ENCODE results near the gene EVI5L.

Gene EVI5L

DNA sequence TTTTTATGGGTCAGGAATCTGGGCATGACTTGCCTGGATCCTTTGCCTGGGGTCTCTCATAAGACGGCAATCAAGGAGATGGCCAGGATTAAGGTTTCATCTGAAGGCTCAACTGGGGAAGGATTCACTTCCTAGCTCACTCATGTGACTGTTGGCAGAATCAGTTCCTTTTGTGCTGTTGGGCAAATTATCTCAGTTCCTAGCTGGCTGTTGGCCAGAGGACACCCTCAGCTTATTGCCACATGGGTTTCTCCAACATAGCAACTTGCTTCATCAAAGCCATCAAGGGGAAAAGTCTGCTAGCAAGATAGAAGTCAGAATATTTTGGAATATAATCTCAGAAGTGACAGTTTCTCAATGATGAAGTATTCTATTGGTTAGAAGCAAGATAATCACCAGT is 12.2 kb upstream of the EVI5L start:
- no peak for DNase-seq (ENCODE audit: low spot score)

DNA sequence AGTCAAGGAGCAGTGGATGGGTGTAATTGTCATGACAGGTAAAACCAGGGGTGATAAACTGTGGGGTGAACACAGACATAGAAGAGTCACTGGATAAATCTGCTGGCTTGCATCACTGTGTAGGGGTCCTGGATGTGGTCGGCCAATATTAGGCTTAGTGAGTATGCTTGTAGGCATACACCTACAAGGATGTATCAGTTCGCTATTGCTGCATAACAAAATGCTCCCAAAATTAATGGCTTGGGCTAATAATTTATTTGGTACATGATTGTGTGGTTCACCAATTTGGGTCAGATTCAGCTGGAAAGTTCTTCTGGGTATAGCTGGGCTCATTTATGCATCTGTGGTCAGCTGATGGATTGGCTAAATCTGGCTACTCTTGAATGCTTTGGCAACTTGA is 11.2 kb upstream of the EVI5L start:
- DNase-seq (ENCODE audit: low spot score), result no peak

DNA sequence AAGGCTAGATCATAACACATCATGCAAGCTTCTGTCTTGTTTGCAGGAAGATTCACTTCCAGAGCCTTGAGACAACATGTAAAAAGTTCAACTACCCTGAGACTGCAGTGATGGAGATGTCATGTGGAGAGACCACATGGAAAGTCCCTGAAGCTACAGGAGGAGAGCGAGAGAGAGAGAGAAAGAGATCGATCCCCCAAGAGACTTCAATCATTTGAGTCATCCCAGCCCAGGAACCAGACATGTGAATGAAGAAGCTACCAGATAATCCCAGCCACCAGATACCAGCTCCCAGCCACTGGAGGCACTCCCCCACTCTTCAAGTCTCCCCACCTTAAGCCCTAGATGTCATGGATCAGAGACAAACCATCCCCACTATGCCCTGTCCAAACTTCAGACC is 10.7 kb upstream of the EVI5L start:
- DNase-seq (ENCODE audit: low spot score), result no peak

DNA sequence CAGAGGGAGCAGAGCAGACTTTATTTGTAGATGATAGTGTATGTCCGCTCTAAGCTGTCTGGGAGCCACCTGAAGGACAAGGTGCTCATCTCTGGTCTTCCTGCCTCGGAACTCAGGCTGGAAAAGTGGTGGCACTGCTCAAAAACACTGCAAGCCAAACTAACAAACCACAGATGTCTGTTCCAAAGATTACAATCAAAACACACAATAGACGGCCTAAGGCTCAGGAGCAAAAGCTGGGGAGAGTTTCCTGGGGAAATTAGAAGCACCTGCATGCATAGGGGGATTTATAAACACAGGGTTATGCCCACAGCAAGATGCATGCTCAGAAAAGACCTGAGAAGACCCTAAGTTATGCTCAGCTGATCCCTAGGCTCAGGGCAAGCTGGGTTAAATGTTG is 9.4 kb upstream of the EVI5L start:
- no peak for DNase-seq (ENCODE audit: low spot score)

DNA sequence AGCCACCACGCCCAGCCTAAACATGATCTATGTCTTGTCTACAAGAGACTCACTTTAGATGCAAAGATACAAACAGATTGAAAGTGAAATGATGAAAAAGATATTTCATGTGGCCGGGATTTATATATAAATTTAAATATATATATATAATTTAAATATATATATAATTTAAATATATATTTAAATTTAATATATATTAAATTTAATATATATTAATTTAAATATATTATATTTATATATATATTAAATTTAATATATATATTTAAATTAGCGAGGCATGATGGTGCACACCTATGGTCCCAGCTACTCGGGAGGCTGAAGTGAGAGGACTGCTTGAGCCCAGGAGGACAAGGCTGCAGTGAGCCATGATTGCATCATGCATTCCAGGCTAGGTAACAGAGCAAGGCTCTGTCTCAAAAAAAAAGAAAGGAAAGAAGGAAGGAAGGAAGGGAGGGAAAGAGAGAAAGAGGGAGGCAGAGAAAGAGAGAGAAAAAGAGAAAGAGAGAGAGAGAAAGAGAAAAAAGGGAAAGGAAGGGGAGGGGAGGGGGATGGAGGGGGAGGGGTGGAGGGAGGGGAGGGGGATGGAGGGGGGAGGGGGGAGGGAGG is 7.0 kb upstream of the EVI5L start:
- DNase-seq (ENCODE audit: low spot score), result no peak

DNA sequence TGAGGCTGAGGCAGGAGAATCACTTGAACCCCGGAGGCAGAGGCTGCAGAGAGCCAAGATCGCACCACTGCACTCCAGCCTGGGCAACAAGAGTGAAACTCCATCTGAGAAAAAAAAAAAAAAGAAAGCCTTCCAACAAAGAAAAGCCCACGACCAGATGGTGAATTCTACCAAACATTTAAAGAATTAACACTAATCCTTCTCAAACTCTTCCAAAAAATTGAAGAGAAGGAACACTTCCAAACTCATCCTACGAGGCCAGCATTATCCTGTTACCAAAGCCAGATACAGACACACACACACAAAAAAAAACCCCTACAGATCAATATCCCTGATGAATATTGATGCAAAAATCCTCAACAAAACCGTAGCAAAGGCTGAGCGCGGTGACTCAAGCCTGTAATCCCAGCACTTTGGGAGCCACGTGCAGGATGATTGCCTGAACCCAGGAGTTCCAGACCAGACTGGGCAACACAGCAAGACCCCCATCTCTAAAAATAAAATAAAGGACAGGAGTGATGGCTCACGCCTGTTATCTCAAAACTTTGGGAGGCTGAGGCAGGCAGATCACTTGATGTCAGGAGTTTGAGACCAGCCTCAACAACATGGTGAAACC is 6.2 kb upstream of the EVI5L start:
- DNase-seq (ENCODE audit: low spot score), result no peak

DNA sequence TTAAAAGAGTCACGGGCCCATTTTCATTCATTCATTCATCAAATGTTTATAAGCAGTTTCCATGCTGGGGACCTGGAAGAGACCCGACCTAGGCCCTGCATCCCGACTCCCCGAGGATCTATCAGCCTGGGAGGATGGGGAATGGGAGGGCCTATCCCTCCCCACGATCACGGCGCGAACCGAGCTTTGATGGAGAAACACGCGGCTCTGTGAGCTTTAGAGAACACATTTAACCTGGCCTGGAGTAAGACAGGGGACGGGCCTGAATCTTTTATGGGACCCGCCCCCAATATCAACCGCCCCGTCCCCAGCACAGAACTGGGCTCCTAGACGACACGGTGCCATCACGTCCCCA is 875 bp upstream of the EVI5L start:
- DNase-seq (ENCODE audit: low spot score), result no peak

DNA sequence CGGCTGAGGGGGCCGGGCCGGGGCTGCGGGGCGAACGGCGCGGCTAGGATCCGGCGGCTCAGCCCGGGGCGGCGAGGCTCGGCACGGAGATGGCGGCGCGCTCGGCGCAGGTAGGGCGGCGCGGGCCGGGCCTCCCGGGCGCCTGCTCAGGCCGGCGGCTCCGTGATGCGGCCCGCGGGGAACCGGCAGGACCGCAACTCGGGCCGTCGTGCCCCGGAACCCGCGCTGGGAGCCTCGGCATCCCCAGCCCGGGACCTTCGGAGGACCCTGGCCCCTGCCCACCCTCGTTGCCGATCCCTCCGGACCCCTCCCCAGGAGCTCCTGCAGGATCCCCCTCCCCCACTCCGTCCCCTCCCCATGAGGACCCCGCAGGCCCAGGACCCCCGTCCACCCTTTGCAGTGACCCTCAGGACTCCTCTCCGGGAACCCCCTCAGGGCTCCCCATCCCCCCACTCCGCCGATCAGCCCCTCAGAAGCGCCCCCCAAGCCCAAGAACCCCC is 304 bp downstream of the EVI5L start:
- no peak for DNase-seq (ENCODE audit: low spot score)

DNA sequence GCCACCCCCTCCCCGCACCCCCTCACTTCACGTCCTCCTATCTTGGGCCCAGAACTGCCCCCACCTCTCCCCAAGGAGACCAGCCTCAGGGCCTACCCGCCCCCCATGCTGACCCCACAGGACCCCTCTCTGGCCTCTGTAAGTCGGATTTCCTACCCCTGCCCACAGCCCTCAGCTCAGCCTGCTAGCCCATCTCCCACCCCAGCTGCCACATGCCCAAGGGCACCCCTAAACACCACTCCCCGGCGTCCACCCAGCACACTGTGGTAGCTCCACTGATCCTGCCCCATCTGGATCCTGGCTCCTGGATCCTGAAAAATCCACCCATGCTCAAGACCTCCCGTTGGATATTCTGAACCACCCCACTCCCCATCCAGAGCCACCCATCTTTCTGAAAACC is 805 bp downstream of the EVI5L start:
- DNase-seq (ENCODE audit: low spot score), result no peak

DNA sequence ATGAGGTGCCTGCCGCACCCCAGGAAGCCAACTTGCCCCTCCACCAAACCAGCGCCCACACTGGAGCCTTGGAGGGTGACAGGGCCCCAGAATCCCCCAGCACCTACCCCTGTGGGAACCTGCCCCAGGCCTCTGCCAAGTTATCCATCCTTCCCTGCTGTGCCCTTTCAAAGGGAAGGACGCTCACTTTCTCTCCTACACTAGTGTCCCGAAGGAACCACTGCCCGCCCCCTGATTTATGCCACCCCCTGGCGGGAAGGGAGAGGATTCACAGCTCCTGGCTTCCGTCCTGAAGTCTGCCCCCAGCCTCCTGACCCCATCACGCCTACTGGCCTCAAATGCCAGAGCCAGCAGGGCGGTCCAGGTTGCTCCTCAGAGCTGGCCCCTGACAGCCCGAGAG is 1.4 kb downstream of the EVI5L start:
- no peak for DNase-seq (ENCODE audit: low spot score)

DNA sequence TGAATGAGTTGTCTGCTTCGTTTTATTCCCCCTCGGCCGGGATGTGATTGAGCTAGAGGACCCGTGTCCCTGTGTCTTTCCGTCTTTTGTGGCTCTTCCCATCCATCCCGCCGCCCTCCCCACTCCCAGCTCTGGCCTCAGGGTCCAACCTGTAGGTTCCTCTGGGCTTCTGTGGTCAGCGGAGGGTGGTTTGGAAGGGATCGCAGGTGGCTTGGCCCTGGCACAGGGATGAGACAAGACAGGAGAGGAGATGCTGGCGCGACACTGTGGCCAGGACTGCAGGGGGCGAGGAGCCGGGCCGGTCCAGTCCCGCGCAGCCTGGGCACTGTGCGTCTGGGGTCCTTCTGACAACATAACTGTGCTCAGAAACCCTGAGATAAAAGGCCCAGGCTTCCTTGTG is 2.0 kb downstream of the EVI5L start:
- DNase-seq (ENCODE audit: low spot score), result no peak

DNA sequence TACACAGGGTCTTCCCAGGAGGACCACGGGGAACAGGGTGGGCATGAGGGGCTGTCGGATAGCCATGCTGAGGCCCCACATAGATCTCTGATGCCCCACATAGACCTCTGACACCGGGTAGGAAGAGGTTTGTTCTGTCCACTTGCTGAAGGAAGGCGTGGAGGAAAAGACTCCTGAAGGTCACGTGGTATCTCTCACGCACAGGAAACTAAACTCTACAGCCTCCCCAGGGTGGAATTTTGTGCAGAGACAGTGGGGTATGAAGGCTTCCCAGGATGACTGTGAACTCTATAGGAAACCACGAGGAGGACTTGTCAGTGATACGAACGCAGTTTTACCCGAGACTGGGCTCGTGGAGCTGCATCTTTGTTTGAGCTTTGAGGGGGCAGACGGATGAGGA is 2.8 kb downstream of the EVI5L start:
- DNase-seq (ENCODE audit: low spot score), result no peak

DNA sequence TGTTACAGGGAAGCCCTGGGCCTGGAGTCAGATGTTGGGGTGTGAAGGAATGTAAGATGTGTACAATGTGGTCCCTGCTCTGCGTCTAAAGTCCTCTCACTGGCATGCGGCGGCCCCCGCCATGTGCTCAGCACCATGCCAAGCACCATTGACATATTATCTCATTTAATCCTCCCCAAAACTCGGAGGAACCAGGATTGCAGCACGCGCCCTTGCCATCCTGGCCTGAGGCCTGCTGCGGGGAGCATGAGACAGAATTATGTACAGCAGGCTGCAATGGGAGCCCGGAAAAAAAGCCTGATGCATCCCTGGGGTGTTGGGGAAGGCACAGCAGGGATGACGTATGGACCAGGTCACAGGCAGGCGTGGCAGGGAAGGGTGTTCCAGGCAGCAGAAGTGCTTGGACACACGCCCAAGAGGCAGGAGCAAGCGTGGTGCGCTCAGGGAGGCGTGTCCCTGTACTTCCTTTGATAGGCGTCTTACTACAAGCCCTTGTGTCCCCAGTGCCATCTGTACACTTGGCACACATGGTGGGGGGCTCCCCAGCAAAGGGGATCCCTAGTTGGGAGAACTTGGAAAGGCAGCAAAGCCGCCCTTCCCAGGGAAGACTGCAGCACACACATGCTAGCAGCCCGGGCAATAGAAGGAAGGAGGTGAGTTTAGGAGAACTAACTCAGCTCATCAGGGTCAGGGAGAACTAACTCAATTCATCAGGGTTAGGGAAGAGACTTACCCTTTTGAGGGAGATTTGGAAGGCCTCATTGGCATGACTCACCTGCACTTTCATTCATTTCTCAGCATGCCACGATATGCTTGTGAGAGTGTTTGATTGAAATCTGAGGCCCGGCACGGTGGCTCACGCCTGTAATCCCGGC is 3.4 kb downstream of the EVI5L start:
- DNase-seq (ENCODE audit: low spot score), result peak; percentile 64

DNA sequence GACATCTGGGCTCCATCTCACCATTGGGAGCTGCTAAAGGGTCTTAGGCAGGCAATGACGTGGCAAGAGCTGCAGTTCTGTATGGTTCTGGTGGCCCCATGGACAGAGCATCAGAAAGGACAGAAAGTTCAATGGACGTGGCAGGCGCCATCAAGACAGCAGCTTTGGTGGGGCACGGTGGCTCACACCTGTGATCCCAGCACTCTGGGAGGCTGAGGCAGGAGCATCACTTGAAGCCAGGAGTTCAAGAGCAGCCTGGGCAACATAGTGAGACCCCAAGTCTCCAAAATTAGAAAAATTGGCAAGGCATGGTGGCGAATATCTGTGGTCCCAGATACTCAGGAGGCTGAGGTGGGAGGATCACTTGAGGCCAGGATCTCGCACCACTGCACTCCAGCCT is 9.5 kb downstream of the EVI5L start:
- DNase-seq (ENCODE audit: low spot score), result no peak

DNA sequence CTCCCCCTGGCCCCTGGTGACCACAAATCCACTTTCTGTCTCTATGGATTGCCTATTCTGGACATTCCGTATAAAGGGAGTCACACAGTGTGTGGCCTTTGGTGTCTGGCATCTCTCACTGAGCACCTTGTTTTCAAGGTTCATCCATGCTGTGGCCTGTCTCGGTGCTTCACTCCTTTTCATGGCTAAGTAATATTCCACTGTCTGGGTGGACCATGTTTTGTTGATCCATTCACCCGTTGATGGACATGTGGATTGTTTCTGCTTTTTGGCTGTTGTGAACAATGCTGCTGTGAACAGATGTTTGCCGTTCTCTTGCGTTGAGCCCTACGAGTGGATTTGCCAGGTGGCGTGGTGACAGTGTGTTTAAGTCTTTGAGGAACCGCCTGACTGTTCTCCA is 10.6 kb downstream of the EVI5L start:
- no peak for DNase-seq (ENCODE audit: low spot score)

DNA sequence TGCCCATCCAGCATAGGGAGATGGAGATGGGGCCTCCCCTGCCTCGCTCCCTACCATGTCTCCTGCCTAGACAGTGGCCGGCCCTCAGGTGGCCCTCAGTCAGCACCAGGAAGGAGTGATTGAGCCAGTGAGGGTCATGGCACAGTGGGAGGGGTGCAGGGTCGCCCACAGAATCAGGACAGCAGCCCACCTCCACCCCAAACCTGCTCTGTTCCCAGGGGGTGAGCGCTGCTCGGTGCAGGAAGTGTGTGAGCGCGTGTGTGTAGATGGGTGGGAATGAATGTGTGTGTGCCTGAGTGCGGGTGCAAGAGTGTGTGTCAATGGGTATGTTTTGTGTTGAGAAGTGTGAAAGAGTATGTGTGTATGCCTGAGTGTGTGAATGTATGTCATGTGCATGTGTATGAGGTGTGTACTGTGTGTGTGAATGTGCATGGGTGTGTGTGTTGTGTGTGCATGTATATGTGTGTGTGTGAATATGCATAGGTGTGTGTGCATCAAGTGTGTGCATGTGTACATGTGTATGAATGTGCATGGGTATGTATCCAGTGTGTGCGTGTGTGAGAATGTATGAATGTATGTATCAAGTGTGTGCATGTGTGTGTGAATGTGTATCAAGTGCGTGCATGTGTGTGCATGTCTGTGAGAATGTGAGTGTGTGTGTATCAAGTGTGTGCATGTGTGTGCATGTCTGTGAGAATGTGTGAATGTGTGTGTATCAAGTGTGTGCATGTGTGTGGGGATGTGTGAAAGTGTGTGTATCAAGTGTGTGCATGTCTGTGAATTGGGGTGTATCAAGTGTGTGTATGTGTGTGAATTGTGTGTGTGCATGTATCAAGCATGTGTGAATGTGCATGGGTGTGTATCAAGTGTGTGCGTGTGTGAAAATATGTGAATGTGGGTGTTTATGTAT is 12.0 kb downstream of the EVI5L start:
- DNase-seq (ENCODE audit: low spot score), result no peak

DNA sequence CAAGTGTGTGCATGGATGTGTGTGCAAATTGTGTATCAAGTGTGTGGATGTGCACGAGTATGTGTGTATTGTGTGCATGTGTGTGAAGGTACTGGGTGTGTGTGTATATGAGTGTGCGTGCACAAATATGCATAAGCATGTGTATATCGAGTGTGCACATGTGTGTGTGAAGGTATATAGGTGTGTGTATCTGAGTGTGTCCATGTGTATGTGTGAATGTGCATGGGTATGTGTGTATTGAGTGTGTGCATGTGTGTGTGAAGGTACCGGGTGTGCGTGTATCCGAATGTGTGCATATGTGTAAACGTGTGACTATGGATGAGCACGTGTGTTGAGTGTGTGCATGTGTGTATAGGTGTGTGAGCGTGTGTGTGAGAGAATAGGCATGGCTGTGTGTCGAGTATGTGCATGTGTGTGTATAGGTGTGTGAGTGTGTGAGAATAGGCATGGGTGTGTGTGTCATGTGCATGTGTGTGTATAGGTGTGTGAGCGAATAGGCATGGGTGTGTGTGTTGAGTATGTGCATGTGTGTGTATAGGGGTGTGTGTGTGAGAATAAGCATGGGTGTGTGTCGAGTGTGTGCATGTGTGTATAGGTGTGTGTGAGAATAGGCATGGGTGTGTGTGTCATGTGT is 12.8 kb downstream of the EVI5L start:
- no peak for DNase-seq (ENCODE audit: low spot score)

DNA sequence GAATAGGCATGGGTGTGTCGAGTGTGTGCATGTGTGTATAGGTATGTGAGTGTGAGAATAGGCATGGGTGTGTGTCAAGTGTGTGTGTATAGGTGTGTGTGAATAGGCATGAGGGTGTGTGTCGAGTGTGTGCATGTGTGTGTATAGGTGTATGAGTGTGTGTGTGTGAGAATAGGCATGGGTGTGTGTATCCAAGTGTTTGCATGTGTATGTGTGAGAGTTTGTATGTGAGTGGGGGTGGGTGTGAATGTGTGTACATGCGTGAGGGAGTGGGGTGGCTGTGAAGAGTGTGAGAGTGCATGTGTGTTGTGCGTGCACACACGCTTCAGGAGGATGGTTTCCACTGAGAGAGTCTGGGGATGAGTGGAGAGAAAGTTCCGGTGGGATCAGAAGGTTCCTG is 13.5 kb downstream of the EVI5L start:
- no peak for DNase-seq (ENCODE audit: low spot score)

DNA sequence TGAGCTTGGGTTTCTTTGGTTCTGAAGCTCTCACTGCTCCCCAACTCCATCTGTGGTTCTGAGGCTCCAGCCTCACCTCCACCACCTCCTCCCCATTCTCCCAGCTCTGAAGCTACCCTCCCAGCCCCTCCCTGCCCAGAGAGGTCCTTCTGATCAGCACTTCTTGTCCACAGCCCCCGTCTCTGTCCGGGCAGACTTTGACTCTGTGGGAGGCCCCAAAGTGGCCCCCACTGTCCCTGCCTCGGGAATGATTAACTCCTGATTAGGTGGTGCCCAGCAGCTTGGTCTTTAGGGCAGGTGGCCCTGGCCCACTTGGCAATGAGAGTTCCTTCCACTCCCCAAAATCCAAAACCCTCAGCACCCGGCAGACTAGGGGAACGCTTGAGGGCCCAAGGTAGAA is 14.4 kb downstream of the EVI5L start:
- no peak for DNase-seq (ENCODE audit: low spot score)

DNA sequence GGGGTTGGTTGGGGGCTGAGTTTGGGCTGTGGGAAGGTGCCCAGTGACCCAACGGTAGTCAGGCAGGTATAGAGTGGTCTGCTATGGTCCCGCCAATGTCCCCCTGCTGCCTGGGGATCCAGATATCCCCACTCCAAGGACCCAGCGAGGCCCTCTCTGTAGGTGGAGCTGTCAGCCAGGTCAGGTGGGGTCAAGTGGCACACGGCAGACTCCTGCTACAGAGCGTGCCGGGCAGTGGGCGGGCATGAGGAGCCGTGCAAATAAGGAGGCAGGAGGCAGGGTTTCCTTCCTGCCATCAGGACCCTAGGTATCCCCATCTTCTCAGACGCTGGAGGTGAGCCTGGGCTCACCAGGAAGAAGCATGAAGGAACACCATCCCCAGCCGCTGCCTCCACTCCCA is 14.9 kb downstream of the EVI5L start:
- no peak for DNase-seq (ENCODE audit: low spot score)

DNA sequence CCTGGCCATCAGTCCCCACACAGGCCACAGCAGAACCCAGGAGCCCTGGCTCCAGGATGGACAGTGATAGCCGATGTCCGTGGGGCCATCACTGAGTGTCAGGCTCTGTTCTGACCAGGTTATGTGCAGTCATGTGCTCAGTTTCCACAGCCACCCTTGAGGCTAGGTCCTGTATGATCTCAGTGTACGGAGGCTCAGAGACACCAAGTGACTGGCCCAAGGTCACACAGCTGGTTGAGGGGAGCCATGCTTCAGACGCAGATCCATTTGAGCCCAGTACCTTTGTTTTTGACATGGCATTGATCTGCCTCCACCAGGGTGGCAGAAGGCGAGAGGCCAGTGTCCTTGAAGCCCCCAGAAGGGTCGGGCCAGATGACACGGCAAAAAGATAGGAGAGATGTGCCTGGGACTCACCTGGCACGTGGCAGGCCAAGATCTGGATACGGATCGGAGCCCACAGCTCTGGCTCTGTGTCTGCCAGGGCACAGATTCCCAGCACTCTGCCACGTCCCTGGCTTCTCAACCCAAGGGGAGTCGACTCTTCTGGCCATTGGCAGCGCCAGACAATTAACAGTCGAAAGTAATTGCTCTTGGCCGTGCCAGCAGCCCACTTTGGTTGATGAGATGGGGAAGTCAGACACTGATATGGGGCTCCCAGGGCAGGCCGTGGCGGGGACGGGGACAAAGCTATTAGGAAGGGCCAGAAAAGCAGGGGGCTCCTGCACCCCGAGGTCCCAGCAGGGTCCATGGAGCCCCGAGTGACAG is 15.6 kb downstream of the EVI5L start:
- DNase-seq (ENCODE audit: low spot score), result no peak

Data from LoVo (cell line).